ENCODE data around the gene SH3BP4. TPM values are rescaled to one million over a fixed set of nuclear protein-coding genes. Genes with fewer than 3 reads are reported as not detected.
A peak's percentile ranks its signal among the peaks of the same experiment; 100 is the strongest.

SH3BP4 gene
- total and polyA plus RNA-seq, 2 of the 13 experiments (the other 11 are each of a cell fraction or from before 2014, with no cell fraction given): 34.6 to 99.1 TPM

DNA sequence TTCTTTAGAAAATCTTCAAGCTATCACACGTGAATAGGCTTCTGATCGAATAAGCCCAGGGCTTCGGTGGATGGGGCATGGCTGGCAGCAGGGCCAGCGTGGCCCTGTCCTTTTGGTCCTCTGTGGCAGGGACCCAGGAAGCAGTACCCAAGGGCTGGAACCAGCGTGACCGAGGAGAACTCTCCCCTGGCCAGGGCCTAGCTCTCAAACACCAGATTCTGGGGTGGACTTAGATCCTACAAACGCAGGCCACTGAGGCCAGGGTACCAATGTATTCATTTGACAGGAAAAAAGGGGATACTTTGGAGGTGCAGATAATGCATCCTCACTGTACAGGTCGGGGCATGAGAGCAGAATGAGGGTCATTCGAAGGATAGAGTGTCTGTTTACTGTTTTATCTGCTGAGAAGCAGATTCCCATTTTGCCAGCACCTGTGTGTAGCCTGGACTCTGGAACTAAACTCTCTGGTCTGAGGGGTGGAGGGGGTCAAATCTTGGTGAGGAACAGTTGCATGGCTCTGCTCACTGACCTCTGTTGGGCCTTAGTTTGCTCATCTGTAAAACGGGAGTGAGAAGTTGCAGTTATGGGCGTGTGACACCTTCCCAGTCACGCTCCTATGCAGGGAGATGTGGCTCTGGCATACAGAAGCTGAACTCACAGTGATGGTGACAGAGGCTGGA is 51.4 kb downstream of the SH3BP4 start (continued):
- TF ChIP-seq MTERF4 (CRISPR knock-in tag; IDR thresholded peaks at IDR 0.05) (peak; percentile 45; the same call in 1 of the 2 replicates), POLR2G (IDR thresholded peaks at IDR 0.05; ENCODE audit: low read depth, low read length) (no peak), ZMYM2 (CRISPR knock-in tag; IDR thresholded peaks at IDR 0.05) (peak; percentile 45; the same call in 1 of the 2 replicates), RBM22 (optimal IDR thresholded peaks at IDR 0.05; ENCODE audit: low read length) (peak; percentile 64), HDAC1 (CRISPR knock-in tag; IDR thresholded peaks at IDR 0.05) (0 out of 2 replicates have a peak, but pooled peaks have one; percentile 31), PCBP2 (optimal IDR thresholded peaks at IDR 0.05; ENCODE audit: low read depth, low read length, poor library complexity, severe bottlenecking) (no peak), ZMYM3 (CRISPR knock-in tag; IDR thresholded peaks at IDR 0.05) (peak; percentile 96), ZNF891 (CRISPR knock-in tag; IDR thresholded peaks at IDR 0.05) (peak; percentile 49; the same call in 1 of the 2 replicates), ZNF230 (CRISPR knock-in tag; IDR thresholded peaks at IDR 0.05) (0 out of 2 replicates have a peak, but pooled peaks have one; percentile 29), HOXA3 (CRISPR knock-in tag; IDR thresholded peaks at IDR 0.05) (peak; percentile 20; the same call in 1 of the 2 replicates), TP53 (CRISPR knock-in tag; conservative IDR thresholded peaks at IDR 0.05) (no peak), ZNF629 (CRISPR knock-in tag; conservative IDR thresholded peaks at IDR 0.05) (peak; percentile 99), NR2F6 (IDR thresholded peaks at IDR 0.05) (0 out of 2 replicates have a peak, but pooled peaks have one; percentile 13), NR2F6 (CRISPR knock-in tag; IDR thresholded peaks at IDR 0.05) (no peak), ZFX (CRISPR knock-in tag; IDR thresholded peaks at IDR 0.05; ENCODE audit: low read depth) (peak; percentile 43; the same call in 1 of the 2 replicates)
- TF ChIP-seq, protein P1, sequence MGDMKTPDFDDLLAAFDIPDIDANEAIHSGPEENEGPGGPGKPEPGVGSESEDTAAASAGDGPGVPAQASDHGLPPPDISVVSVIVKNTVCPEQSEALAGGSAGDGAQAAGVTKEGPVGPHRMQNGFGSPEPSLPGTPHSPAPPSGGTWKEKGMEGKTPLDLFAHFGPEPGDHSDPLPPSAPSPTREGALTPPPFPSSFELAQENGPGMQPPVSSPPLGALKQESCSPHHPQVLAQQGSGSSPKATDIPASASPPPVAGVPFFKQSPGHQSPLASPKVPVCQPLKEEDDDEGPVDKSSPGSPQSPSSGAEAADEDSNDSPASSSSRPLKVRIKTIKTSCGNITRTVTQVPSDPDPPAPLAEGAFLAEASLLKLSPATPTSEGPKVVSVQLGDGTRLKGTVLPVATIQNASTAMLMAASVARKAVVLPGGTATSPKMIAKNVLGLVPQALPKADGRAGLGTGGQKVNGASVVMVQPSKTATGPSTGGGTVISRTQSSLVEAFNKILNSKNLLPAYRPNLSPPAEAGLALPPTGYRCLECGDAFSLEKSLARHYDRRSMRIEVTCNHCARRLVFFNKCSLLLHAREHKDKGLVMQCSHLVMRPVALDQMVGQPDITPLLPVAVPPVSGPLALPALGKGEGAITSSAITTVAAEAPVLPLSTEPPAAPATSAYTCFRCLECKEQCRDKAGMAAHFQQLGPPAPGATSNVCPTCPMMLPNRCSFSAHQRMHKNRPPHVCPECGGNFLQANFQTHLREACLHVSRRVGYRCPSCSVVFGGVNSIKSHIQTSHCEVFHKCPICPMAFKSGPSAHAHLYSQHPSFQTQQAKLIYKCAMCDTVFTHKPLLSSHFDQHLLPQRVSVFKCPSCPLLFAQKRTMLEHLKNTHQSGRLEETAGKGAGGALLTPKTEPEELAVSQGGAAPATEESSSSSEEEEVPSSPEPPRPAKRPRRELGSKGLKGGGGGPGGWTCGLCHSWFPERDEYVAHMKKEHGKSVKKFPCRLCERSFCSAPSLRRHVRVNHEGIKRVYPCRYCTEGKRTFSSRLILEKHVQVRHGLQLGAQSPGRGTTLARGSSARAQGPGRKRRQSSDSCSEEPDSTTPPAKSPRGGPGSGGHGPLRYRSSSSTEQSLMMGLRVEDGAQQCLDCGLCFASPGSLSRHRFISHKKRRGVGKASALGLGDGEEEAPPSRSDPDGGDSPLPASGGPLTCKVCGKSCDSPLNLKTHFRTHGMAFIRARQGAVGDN (CRISPR knock-in tag; IDR thresholded peaks at IDR 0.05): peak; percentile 62
- TF ChIP-seq, protein P2, sequence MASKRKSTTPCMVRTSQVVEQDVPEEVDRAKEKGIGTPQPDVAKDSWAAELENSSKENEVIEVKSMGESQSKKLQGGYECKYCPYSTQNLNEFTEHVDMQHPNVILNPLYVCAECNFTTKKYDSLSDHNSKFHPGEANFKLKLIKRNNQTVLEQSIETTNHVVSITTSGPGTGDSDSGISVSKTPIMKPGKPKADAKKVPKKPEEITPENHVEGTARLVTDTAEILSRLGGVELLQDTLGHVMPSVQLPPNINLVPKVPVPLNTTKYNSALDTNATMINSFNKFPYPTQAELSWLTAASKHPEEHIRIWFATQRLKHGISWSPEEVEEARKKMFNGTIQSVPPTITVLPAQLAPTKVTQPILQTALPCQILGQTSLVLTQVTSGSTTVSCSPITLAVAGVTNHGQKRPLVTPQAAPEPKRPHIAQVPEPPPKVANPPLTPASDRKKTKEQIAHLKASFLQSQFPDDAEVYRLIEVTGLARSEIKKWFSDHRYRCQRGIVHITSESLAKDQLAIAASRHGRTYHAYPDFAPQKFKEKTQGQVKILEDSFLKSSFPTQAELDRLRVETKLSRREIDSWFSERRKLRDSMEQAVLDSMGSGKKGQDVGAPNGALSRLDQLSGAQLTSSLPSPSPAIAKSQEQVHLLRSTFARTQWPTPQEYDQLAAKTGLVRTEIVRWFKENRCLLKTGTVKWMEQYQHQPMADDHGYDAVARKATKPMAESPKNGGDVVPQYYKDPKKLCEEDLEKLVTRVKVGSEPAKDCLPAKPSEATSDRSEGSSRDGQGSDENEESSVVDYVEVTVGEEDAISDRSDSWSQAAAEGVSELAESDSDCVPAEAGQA (IDR thresholded peaks at IDR 0.05; ENCODE audit: low read depth): no peak
- TF ChIP-seq, protein P2 (CRISPR knock-in tag; IDR thresholded peaks at IDR 0.05; ENCODE audit: borderline replicate concordance): no peak

Data from HepG2 (cell line).